GM19043 (cell line): ENCODE data around the gene C1orf21.

Experiments
- ATAC-seq: cut with Tn5 transposase; IDR thresholded peaks from one replicate; pipeline ENCODE4 v1.9.1; 2021; ENCODE audit warnings: low read depth; ENCODE audit not compliant: unreplicated experiment

Gene C1orf21

DNA sequence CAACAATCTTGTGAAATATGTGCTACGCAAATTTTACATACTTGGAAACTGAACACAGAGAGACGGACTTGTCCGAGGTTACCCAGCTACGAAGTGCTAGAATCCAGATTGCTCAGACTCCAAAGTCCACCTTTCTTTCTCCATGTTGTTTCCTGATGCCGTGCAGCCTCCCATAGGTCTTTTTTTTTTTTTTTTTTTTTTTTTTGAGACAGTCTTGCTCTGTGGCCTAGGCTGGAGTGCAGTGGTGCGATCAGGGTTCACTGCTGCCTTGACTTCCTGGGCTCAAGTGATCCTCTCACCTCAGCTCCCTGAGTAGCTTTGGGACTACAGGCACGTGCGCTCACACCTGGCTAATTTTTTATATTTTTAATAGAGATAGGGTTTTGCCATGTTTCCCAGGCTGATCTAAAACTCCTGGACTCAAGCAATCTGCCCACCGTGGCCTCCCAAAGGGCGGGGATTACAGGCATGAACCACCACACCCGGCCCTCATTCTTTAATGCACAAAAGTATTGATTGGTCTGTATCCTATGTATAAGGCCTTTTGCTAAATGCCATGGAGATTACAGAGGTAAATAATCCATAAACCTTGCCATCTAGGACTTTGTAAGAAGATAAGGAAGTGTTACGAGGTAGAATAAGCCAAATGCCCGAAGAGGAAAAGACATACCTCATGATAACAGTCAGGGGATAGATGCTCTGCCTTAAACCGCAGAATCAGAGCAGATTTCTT is 92.8 kb downstream of the C1orf21 start:
- no peak for ATAC-seq

DNA sequence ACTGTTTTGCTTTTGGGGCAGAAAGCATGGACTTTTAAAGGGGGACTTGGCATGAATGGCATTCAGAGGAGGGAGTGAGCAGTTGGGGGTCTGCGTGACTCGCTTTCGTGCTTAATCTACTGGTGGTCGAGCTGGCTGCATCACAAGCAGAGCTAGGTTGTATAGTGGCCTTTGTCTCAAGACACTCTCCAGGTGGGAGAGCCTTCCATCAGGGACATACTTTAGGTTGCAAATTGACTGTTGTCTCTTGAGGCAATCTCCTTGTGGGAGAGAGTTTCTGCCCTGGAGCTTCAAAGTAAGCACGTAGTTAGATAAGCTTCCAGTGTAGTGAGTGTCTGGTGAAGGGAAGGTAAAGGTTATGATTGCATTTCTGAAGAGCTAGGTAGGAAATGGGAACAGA is 93.9 kb downstream of the C1orf21 start:
- no peak for ATAC-seq

DNA sequence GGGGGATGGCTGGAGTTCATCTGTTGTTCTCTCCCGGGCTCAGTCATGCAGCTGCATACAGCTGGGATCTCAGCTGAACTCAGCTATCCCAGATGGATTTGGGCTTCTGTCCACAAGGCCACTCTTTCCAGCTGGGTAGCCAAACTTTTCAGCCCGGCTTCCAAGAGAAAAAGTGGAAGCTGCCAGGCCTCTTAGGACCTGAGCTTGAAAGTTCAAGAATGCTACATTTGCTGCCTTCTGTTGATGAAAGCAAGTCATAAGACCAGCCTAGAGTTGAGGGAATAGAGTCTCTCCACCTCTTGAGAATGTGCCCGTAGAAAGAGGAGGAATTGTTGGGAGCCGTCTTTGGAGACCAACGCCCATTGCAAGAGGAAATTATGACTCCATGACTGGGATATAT is 95.3 kb downstream of the C1orf21 start:
- no peak for ATAC-seq

DNA sequence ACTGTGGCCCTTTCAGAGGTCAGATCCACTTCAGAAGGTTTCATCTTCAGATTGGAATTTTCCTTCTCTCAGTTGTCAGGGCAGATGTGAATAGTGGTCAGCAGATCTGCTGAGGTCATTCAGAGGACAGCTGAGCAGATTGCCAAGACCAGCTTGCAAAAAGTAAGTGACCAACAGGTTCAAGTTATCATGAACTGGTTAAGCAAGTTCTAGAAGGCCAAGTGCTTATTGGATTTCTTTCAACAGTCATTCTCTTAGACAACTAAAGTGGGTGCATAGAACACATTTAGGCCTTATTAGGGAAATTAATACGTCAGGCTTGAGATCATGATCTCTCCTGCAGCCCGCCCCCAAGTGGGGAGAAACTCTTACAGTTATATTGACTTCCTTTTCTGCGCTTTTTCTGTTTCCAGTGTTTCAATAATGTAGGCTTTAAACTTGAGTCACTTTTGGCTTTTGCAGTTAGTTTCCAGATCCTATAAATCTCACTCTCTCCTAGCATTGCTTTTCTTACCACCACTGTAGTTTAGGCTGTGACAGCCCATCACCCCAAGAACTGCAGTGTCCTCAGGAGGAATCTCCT is 96.4 kb downstream of the C1orf21 start:
- no peak for ATAC-seq

DNA sequence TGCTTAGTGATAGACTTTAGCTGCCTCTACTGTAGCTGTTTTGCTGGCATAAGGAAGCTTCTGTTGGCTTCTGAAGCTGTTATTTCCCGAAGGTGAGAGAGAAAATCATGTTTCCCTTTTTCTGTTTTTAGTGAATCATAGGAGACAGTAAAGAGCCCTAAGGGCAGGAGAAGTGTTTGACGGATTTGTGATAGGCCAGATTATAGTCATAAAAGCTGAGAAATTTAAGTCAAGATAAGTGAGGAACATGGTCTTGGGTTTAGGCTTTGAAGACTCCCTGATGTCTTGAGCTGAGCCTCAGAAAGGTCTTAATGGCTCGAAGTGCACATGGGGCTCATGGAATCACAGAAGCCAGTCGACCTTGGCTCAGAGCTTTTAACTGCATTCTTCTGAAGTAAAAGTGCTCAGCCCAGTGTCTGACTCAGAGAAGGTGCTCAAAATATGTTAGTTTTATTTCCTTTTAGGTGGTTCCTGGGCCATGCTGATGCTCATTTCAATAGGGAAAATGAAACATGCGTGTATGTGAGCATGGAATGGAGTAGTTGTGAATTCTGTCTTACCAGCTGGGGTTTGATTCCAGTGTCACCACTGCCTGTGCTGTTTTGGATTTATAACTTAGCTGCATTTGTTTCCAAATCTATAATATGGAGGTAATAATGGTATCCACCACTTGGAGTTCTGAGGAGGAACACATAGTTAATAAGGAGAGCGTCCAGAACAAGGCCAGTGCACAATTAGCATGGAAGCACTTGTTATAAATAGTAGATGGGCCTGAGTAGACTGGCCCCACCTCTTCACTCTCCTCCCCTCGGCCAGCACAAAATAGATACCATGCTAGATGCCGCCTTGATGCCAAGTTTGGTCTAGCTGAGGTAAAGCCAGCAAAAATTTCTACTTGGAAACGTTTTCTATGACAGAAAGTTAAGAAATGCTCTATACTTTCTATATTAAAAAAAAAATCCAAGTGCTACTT is 99.2 kb downstream of the C1orf21 start:
- no peak for ATAC-seq

DNA sequence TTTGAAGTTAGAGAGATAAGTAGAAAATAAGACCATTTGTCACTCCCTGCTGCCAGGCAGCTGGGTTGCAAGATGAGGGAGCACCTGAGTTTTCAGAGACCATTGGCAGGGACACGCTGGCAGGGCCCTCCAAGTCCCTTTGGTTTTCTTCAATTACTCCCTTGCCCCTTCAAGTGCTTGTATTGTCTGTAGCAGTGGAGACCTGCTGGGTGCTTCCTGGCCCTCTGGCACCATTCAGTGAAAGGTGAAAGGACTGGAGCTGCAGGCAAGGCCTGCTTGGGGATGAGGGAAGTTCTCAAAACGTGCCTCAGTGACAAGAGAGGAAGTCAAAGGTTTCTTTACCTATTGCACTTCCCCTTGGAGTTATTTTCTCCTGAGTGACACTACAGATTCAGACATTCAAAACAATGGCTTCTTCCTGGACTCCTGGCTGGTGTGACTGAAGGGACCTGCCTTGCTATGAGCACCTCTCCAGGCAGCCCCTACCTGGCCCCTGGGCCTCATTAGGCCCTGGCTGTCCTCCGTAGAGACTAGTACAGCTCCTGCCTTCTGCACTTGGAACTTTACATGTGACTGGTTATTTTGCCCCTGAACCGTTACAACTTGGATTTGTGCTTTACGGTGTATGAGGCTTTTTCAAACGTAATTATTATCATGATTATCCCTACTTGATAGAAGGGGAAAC is 100.1 kb downstream of the C1orf21 start:
- no peak for ATAC-seq

DNA sequence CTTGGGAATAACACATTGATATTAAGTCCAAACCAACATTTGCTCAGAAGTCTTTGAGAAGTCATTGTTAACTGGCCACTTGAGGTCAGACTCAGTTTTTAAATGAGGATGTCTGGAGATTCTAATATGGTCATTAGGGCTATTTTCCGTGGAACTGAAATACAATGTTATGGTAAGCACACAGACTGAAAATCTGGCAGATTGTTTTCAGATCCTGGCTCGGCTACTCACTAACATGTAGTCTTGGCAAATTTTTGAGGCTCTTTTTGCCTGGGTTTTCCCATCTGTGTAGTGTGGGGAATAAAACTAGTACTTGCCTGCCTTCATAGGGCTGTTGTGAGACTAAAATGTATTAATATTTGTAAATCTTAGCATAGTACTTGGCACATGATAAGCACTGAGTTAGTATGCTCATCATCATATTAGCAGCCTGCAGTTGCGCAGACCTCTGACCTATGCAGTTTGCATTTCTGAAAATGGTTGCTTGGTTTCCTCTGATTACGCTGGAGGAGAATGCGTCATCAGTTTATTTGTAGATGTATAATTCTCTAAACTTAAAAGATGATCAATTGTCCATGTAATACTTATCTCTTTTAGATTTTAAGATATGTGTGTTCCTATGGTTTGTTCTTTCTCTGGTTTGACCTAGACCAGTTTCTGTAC is 100.8 kb downstream of the C1orf21 start:
- ATAC-seq, result no peak

DNA sequence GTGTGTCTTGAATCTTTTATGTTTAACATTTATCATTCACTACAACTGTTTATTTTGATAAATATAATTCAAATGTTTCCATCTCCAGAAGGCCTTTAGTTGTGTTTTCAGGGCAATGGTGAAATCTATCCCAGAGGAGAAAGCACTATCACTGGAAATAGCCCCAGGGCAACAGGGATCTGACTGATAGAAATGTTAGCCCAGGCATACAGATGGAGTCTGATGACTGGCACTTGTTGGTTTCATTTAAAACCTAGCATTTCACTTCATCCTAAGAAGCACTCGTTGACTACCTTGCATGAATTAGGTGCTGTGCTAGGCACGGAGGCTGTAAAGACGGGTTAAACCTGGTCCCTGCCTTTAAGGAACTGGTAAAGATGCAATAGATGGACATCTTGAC is 103.1 kb downstream of the C1orf21 start:
- no peak for ATAC-seq

DNA sequence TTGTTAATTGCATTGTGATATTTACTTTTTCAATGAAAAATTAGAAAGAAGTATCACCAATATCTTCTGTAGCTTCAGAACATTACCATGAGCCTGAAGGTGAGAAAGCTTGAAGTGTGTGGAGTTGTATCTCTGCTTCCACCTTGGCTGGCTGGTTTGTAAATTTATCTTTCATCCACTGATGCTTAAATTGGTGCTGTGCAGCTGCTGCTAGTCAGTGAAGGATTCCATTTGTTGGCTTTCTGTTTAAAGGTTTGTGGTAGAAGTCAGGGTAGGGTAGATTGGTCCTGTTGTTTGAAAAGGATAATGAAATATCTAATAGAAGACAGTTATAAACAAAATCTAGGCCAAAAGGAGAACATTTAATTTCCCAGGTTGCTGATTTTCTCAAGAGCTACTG is 105.7 kb downstream of the C1orf21 start:
- no peak for ATAC-seq

DNA sequence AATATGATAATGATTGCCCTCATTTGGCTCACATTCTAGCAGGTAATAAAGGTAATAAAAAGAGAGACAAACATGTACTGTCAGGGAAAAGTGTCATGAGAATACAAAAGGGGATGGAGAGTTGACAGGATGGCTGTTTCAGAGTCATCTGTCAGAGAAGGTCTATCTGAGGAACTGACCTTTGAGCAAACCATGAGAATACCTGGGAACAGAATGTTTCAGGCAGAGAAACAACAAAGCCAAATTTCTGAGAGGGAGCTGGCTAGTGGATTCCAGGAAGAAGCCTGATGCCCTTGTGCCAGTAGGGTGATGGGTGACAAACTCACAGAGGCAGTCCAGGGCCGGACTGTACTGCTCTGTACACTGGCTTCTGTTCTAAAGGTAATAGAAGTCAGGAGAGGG is 107.2 kb downstream of the C1orf21 start:
- no peak for ATAC-seq

DNA sequence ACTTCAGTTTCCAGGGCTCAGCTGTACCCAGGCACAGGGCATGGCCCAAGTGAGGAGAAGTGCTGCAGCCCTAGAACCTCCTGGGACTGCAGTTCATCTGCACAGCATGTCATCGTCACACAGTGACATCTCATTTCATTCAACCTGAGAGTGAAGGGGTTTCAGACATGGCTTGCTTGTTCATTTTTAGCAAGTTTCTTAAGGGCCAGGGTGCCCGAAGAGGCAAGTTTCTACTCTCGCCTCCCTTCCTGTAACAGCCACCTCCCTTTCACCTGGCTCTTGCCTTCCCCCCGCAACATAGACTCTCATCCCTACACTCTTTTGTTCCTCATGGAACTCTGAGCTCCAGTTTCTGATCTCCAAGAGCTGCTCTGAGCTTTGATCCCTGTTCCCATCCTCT is 108.1 kb downstream of the C1orf21 start:
- ATAC-seq, result peak; percentile 61

DNA sequence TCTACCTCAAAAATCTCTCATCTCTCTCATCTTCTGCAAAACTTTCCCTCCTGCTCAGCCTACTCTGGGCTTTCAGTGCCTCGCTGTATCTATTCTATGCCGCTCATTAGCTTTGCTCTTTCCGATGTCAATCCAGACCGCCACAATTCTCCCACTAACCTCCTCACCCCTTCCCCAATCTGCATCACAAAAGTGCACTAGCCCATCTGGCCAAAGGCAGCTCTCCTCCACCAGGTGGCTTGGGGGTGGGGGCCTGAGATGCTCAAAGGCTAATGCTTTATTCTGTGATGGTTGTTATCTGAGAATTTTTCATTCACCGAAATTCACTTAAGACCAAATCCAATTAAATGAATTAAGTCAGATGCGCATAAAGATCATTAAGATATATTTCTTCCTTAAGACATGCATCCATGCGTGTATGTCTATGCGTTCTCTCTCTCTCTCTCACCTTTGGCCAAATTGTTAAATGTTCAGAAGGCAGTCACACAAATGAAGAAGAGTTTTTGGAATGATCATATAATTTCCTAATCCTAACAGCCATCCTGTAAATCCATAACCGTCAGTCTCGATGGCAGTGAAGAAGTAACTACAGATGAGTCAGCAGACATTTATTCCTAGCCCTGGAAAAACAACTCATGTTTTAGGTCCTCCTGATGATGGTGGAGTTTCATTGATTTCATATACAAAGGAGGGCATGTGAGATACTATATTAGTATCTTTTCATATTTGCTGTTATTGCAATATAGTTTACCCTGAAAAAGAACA is 111.3 kb downstream of the C1orf21 start:
- ATAC-seq, result no peak

DNA sequence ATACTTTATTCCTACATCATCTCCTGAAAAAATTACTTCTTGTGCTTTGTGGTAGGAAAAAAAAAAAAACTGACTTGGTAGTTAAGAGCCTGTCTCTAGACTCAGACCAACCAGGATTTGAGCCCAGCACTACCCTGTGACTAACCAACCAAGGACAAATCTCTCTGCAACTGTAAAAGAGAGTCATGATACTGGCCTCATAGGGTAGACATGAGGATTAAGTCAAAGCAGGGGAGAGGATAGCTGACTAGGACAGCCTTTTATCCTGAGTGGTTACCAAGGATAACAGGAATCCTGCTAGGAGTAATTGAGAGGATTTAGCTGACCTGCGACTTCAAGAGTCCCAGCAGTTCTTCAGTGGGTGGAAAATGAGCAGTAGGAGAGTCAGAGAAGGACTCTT is 112.8 kb downstream of the C1orf21 start:
- no peak for ATAC-seq

DNA sequence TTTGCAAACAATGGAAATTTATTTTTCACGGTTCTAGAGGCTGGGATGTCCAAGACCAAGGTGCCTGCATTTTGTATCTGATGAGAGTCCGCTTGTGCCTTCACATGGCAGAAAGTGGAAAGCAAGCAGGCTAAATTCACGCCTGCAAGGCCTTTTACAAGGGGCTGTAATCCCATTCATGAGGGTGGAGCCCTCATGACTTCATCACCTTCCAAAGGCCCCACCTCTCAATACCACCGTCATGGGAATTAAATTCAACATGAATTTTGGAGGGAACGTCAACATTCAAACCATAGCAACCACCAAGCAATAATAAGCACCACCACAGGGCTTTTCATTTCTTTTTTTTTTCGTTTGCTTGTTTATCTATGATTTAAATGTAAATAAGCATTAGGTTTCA is 115.3 kb downstream of the C1orf21 start:
- ATAC-seq, result no peak

DNA sequence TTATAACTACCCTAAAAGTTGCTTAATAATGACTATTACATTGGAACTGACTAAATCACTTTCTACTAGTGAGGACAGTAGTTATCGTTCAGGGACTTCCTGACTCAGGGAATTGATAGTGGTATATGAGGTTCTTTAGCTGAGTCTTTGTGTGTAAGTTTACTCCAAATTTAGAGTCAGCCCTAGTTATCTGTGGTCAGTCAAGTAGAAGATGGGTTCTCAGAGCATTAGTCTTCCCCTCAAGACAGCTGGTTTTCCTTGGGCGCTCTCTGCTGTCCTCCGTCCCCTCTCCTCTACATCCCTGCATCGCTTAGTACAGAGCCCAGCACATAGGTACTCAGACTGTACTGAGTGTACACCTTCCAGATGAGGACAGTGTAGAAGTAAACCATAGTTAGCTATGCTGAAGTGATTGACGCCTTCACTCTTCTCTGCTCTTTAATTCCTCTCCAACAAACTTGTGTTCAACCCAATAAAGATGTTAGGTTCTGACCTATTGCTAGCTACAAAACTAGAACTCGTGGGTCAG is 116.5 kb downstream of the C1orf21 start:
- ATAC-seq, result no peak

DNA sequence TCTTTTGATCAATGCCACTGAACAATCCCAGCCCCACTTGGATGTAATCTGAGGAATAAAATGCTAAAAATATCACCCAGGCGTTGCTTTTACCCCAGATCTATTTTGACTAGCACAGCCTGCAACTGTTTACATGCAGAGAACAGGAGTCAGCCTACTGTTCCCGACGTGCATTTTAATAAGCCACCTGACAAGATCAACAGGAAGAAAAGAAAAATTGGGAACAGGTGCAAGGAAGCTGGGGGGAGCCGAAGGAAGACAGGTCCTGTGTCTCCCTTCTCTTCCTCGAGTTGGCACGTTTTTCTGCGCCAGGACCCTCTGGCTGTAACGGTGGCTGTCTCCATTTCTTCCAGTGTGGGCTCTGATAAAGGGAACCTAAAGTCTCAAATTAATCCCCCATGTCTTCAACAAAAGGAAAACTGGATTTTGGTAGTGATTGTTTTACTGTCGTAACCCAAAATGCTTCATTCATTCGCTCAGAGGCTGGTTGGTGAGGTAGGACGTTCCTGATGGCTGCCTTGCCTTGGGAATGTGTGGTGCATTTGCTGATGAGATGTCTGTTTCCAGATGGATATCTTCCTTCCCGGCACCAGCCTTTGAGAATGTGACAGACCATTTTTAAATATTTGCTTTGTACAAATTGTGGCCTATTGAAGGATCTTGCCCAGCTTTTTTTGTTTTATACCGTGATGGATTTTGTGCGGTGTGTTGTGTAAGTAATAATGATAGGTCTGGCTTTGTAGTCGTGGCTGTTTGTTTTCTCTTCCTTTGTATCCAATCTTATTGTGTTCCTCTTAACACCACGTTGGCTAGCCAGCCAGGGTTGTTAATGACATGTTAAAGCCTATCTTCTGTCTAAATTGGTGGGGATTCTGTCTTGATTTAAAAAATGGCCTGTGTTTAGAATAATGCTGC is 117.5 kb downstream of the C1orf21 start:
- no peak for ATAC-seq

DNA sequence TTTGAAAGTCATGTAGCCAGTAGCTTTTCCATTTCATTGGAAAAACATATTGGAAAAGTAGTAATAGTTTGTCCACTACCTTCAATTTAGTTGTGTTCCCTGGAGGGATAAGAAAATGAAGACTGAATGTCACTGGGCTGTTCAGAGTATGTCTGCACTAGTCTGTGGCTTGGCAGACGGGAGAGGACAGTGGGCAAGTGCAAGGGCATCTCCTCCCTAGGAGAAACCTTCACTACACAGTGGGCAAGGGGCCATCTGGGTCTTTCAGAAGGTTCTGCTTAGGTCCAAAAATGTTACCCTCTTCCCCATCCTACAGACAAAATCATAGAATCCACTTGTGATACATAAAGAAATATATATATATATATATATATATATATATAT is 118.1 kb downstream of the C1orf21 start:
- ATAC-seq, result no peak

DNA sequence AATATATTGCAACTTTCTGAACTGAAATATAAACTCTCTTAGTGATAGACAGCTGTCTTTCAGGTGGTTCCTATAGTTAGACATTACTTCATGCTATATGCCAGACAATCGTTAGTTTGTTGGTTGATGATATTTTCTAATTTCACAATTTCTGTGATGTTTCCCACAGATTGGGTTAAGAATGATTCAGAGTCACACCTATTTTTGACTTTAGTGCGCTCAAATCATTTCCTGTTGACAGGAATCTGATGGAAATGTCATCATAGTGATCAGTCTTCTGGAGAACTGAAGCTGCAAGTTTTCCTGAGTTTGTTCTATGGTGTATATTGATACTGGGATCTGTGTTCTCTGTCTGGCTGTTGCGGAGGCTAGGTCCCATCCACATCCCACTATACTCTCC is 119.7 kb downstream of the C1orf21 start:
- no peak for ATAC-seq
